Measurements from ENCODE around the gene PDE4D. TPM values are rescaled to one million over a fixed set of nuclear protein-coding genes. Genes with fewer than 3 reads are reported as not detected.

PDE4D gene
- total RNA-seq, 1 experiment from 2014 or later: 5.3 TPM

GRCh38 chr5:59186623-59187022 lies 706.9 kb downstream of the PDE4D start:
- no peak for DNase-seq
- H3K4me3 ChIP-seq (ENCODE audit: insufficient read depth, low read depth, low read length): no peak overlapping the region
- H3K36me3 ChIP-seq (replicated peaks; ENCODE audit: control insufficient read depth, insufficient read depth, low read length): no peaks in the 10 kb centered on the region
- H3K27me3 ChIP-seq (ENCODE audit: control insufficient read depth, insufficient read depth, low read length): no peaks in the 10 kb centered on the region

DNA sequence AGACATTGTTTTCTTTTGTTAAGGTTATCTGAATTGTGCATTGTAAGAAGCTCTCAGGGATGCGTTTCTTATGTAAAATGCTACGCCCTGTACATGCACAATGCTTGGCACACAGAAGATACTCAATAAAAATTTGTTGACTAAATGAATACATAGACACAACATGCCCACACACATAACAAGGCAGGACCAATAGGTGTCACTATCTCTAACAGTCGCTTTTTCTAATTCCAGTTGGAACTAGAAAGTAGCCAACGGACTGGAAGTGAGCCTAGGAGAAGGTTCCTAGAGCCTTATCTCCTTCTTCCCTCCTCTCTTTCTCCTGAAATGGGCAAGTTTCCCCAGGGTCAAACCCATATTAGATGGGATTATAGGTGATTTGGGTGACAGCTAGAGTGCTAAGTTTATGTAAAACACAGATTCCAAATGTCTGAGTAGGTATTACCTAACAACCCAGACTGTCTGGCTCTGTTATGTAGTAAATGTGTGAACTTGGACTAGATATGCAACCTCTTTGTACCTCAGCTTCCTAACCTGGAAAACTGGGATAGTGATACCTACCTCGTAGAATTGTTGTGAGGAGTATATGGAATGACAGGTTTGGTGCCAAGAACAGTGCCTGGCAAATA lies 707.7 kb downstream of the PDE4D start:
- no peaks in the 10 kb centered on the region for H3K36me3 ChIP-seq (replicated peaks; ENCODE audit: control insufficient read depth, insufficient read depth, low read length)
- H3K27me3 ChIP-seq (ENCODE audit: control insufficient read depth, insufficient read depth, low read length): no peaks in the 10 kb centered on the region
- no peak for DNase-seq
- H3K4me3 ChIP-seq (ENCODE audit: insufficient read depth, low read depth, low read length): no peak overlapping the region

GRCh38 chr5:59184769-59185168 lies 708.8 kb downstream of the PDE4D start:
- H3K36me3 ChIP-seq (replicated peaks; ENCODE audit: control insufficient read depth, insufficient read depth, low read length): no peaks in the 10 kb centered on the region
- no peak overlapping the region for H3K4me3 ChIP-seq (ENCODE audit: insufficient read depth, low read depth, low read length)
- H3K27me3 ChIP-seq (ENCODE audit: control insufficient read depth, insufficient read depth, low read length): no peaks in the 10 kb centered on the region
- no peak for DNase-seq

DNA sequence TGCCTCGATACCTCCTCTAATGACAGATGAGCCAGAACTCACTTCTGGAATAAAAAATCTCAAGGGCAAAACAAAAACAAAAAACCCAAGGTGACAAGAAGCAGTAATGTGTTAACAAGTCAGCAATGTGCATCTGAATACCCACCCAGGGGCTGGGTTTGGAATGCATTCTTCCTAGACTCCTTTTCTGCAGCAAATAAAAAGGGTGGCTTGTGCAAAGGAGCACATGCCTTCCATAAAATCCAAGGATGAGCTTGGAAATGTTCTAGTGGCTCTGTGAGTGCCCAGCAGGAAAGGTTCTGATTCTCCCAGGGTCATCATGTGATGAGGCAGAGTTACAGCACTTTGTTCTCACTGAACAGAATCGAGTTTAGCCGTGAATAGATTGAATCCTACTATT lies 710.8 kb downstream of the PDE4D start:
- Histone ChIP-seq H3K36me3 (replicated peaks; ENCODE audit: control insufficient read depth, insufficient read depth, low read length) (no peaks in the 10 kb centered on the region), H3K4me3 (ENCODE audit: insufficient read depth, low read depth, low read length) (no peak overlapping the region), H3K27me3 (ENCODE audit: control insufficient read depth, insufficient read depth, low read length) (no peaks in the 10 kb centered on the region)
- peak; percentile 1 for DNase-seq

DNA sequence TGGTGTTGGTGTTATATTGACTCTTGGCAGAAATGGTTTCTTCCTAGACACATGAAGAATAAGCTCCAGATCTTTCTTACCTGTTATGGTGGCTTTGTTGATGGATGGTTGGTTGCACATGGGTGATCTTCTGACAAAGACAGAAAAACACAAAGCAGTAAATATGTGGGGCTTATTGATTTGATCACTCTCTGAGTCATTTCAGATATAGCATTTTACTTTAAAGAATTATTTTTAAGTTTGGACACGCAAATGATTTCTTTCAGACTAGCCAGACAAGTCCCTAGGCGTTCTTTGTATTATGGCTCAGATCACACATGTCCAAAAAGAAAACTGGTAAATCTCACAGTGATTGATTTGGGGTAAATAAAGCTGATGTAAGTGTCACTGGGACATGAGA lies 713.0 kb downstream of the PDE4D start:
- H3K27me3 ChIP-seq (ENCODE audit: control insufficient read depth, insufficient read depth, low read length): no peaks in the 10 kb centered on the region
- H3K4me3 ChIP-seq (ENCODE audit: insufficient read depth, low read depth, low read length): no peak overlapping the region
- no peak for DNase-seq
- H3K36me3 ChIP-seq (replicated peaks; ENCODE audit: control insufficient read depth, insufficient read depth, low read length): no peaks in the 10 kb centered on the region

GRCh38 chr5:59179704-59180103 lies 713.8 kb downstream of the PDE4D start:
- no peak for DNase-seq
- Histone ChIP-seq H3K27me3 (ENCODE audit: control insufficient read depth, insufficient read depth, low read length) (no peaks in the 10 kb centered on the region), H3K36me3 (replicated peaks; ENCODE audit: control insufficient read depth, insufficient read depth, low read length) (no peaks in the 10 kb centered on the region), H3K4me3 (ENCODE audit: insufficient read depth, low read depth, low read length) (no peak overlapping the region)

DNA sequence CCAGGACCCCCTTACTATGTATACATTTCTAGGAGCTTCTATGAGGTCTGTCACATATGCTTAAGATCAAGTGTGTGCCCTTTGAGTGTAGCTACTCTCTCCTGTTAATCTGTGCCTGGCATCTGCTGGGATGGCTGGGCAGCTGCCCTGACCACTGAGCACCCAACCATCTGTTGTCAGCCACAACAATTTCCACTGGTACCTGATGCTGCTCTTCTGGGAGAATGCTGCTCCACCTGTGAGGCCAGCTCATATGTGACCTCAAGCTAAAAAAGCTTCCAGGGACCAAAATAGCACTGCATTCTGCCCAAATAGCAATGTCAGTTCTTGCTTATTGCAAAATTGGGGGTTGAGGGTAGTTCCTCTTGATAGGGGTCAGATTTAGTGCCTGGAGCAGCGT lies 715.0 kb downstream of the PDE4D start:
- Histone ChIP-seq H3K4me3 (ENCODE audit: insufficient read depth, low read depth, low read length) (no peak overlapping the region), H3K27me3 (ENCODE audit: control insufficient read depth, insufficient read depth, low read length) (no peaks in the 10 kb centered on the region), H3K36me3 (replicated peaks; ENCODE audit: control insufficient read depth, insufficient read depth, low read length) (no peaks in the 10 kb centered on the region)
- no peak for DNase-seq

GRCh38 chr5:59178071-59178470 lies 715.5 kb downstream of the PDE4D start:
- Histone ChIP-seq H3K36me3 (replicated peaks; ENCODE audit: control insufficient read depth, insufficient read depth, low read length) (no peaks in the 10 kb centered on the region), H3K4me3 (ENCODE audit: insufficient read depth, low read depth, low read length) (no peak overlapping the region), H3K27me3 (ENCODE audit: control insufficient read depth, insufficient read depth, low read length) (no peaks in the 10 kb centered on the region)
- DNase-seq: no peak

DNA sequence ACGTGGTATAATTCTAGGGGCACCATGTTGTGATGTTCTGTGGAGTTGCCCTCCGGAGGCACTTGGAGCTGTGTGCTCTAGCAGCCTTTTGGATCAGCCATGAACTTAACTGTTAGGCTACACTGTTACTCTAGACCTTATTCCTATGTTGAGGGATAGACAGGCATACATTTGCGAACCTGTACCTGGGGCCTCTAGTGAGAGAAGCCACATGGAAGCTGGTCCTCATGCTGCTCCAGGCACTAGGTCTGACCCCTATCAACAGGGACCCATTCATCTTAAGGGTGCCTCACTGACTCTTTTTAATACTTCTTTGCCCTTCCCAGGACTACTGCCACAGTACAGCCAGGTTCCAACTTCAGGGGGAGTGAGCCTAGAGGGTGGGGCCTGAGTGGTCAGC lies 715.9 kb downstream of the PDE4D start:
- Histone ChIP-seq H3K27me3 (ENCODE audit: control insufficient read depth, insufficient read depth, low read length) (no peaks in the 10 kb centered on the region), H3K4me3 (ENCODE audit: insufficient read depth, low read depth, low read length) (no peak overlapping the region)

GRCh38 chr5:59174248-59174844 lies 719.2 kb downstream of the PDE4D start:
- Histone ChIP-seq H3K4me3 (ENCODE audit: insufficient read depth, low read depth, low read length) (no peak overlapping the region), H3K27me3 (ENCODE audit: control insufficient read depth, insufficient read depth, low read length) (no peaks in the 10 kb centered on the region), H3K36me3 (replicated peaks; ENCODE audit: control insufficient read depth, insufficient read depth, low read length) (no peaks in the 10 kb centered on the region)
- peak; percentile 1 for DNase-seq

More for the DNA sequence above, 715.9 kb downstream of the PDE4D start:
- DNase-seq: no peak
- H3K36me3 ChIP-seq (replicated peaks; ENCODE audit: control insufficient read depth, insufficient read depth, low read length): no peaks in the 10 kb centered on the region

GRCh38 chr5:59173578-59173977 lies 719.9 kb downstream of the PDE4D start:
- Histone ChIP-seq H3K27me3 (ENCODE audit: control insufficient read depth, insufficient read depth, low read length) (no peaks in the 10 kb centered on the region), H3K4me3 (ENCODE audit: insufficient read depth, low read depth, low read length) (no peak overlapping the region), H3K36me3 (replicated peaks; ENCODE audit: control insufficient read depth, insufficient read depth, low read length) (no peaks in the 10 kb centered on the region)
- no peak for DNase-seq

- Histone ChIP-seq H3K4me3 (ENCODE audit: insufficient read depth, low read depth, low read length) (no peak overlapping the region), H3K27me3 (ENCODE audit: control insufficient read depth, insufficient read depth, low read length) (no peaks in the 10 kb centered on the region), H3K36me3 (replicated peaks; ENCODE audit: control insufficient read depth, insufficient read depth, low read length) (no peaks in the 10 kb centered on the region)
- no peak for DNase-seq
Observed at GRCh38 chr5:59171131-59171530, 722.4 kb downstream of the PDE4D start.

- no peaks in the 10 kb centered on the region for H3K36me3 ChIP-seq (replicated peaks; ENCODE audit: control insufficient read depth, insufficient read depth, low read length)
- no peak for DNase-seq
- H3K4me3 ChIP-seq (ENCODE audit: insufficient read depth, low read depth, low read length): no peak overlapping the region
Observed at GRCh38 chr5:59169768-59170150, 723.8 kb downstream of the PDE4D start.

GRCh38 chr5:59169081-59169767 lies 724.3 kb downstream of the PDE4D start:
- no peak for DNase-seq
- H3K27me3 ChIP-seq (ENCODE audit: control insufficient read depth, insufficient read depth, low read length): no peaks in the 10 kb centered on the region
- H3K36me3 ChIP-seq (replicated peaks; ENCODE audit: control insufficient read depth, insufficient read depth, low read length): no peaks in the 10 kb centered on the region
- H3K4me3 ChIP-seq (ENCODE audit: insufficient read depth, low read depth, low read length): no peak overlapping the region

More at GRCh38 chr5:59169768-59170150, 723.8 kb downstream of the PDE4D start:
- H3K27me3 ChIP-seq (ENCODE audit: control insufficient read depth, insufficient read depth, low read length): no peaks in the 10 kb centered on the region

- Histone ChIP-seq H3K36me3 (replicated peaks; ENCODE audit: control insufficient read depth, insufficient read depth, low read length) (no peaks in the 10 kb centered on the region), H3K4me3 (ENCODE audit: insufficient read depth, low read depth, low read length) (no peak overlapping the region), H3K27me3 (ENCODE audit: control insufficient read depth, insufficient read depth, low read length) (no peaks in the 10 kb centered on the region)
- DNase-seq: no peak
Observed at GRCh38 chr5:59168067-59168466, 725.5 kb downstream of the PDE4D start.

Measured in H7 (cell line).